ENCODE measurements around the gene SLC23A2.

Gene SLC23A2

DNA sequence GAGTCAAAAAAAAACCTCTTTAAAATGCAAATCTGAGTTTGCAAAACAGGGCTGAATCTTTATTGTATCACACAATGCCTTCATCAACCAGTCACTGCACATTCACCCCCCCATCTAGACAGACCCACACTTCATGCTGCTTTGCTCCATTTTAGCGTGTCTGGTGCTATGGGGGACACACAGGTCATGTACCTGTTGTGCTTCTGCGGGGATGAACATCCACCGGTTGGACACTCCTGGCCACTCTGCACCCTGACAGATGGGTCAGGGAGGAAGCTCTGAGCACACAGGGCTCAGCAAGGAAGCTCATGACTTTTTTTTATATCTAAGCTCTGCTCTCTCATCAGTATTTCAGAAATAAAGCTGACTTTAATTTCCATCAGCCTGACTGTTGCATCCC lies 143.3 kb downstream of the SLC23A2 start:
- ATAC-seq (ENCODE audit: low read depth) (no peak), DNase-seq (ENCODE audit: low spot score) (no peak)
- no peaks in the 10 kb centered on the region for H3K9me3 ChIP-seq (ENCODE audit: severe bottlenecking)
- TF ChIP-seq, protein P1, sequence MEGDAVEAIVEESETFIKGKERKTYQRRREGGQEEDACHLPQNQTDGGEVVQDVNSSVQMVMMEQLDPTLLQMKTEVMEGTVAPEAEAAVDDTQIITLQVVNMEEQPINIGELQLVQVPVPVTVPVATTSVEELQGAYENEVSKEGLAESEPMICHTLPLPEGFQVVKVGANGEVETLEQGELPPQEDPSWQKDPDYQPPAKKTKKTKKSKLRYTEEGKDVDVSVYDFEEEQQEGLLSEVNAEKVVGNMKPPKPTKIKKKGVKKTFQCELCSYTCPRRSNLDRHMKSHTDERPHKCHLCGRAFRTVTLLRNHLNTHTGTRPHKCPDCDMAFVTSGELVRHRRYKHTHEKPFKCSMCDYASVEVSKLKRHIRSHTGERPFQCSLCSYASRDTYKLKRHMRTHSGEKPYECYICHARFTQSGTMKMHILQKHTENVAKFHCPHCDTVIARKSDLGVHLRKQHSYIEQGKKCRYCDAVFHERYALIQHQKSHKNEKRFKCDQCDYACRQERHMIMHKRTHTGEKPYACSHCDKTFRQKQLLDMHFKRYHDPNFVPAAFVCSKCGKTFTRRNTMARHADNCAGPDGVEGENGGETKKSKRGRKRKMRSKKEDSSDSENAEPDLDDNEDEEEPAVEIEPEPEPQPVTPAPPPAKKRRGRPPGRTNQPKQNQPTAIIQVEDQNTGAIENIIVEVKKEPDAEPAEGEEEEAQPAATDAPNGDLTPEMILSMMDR (IDR thresholded peaks at IDR 0.05; ENCODE audit: poor library complexity, severe bottlenecking): no peak
- no peak overlapping the region for H3K4me3 ChIP-seq (ENCODE audit: severe bottlenecking)
- H3K4me1 ChIP-seq (ENCODE audit: insufficient read depth, poor library complexity, severe bottlenecking): no peaks in the 10 kb centered on the region
- no peaks in the 10 kb centered on the region for H3K27me3 ChIP-seq (ENCODE audit: insufficient read depth, poor library complexity, severe bottlenecking)
- no peak overlapping the region for H3K27ac ChIP-seq (ENCODE audit: poor library complexity, severe bottlenecking)
- peaks cover 46% of the 10 kb centered on the region for H3K36me3 ChIP-seq (ENCODE audit: low read depth)

DNA sequence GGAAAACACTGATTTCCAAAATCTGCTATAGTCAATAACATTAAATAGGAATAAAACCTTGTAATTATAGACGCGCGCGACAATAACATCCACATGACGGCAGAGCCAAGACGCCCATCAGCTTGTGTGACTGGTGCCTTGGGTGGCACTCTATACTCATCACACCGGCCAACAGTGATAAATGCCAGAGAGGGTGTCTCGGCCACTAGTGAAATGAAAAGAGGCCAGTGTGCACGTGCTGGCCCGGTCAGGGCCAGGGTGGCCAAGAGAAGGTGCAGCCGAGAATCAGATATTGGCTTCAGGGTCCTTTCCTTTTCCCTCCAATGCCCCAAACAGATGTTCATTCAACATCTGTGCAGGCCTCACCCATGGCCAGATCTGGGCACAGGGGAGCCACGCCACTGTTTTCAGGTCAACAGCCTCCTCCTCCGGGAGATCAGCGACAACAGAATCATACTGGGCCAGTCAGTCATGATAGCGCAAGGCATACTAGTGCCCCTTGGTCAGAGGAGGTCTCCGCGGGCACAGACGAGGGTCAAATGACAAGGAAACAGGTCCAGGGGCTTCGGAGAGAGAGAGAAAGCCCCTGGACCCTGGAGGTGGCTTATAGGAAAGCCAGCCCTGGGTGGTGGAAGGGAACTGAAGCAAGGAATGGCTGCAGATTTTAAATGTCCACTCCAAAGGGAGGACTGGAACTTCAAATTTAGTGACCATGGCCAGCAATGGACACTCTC lies 145.1 kb downstream of the SLC23A2 start:
- H3K9me3 ChIP-seq (ENCODE audit: severe bottlenecking): no peaks in the 10 kb centered on the region
- DNase-seq (ENCODE audit: low spot score) (no peak), ATAC-seq (ENCODE audit: low read depth) (no peak)
- TF ChIP-seq, protein P1 (IDR thresholded peaks at IDR 0.05; ENCODE audit: poor library complexity, severe bottlenecking): no peak
- H3K27ac ChIP-seq (ENCODE audit: poor library complexity, severe bottlenecking): no peak overlapping the region
- H3K27me3 ChIP-seq (ENCODE audit: insufficient read depth, poor library complexity, severe bottlenecking): no peaks in the 10 kb centered on the region
- no peak overlapping the region for H3K4me3 ChIP-seq (ENCODE audit: severe bottlenecking)
- H3K4me1 ChIP-seq (ENCODE audit: insufficient read depth, poor library complexity, severe bottlenecking): no peaks in the 10 kb centered on the region
- H3K36me3 ChIP-seq (ENCODE audit: low read depth): peaks cover 36% of the 10 kb centered on the region

GRCh38 chr20:4855555-4855954 lies 145.8 kb downstream of the SLC23A2 start:
- no peak overlapping the region for H3K27ac ChIP-seq (ENCODE audit: poor library complexity, severe bottlenecking)
- no peak overlapping the region for H3K4me3 ChIP-seq (ENCODE audit: severe bottlenecking)
- no peaks in the 10 kb centered on the region for H3K4me1 ChIP-seq (ENCODE audit: insufficient read depth, poor library complexity, severe bottlenecking)
- H3K9me3 ChIP-seq (ENCODE audit: severe bottlenecking): no peaks in the 10 kb centered on the region
- TF ChIP-seq, protein P1 (IDR thresholded peaks at IDR 0.05; ENCODE audit: poor library complexity, severe bottlenecking): no peak
- DNase-seq (ENCODE audit: low spot score) (no peak), ATAC-seq (ENCODE audit: low read depth) (no peak)
- H3K27me3 ChIP-seq (ENCODE audit: insufficient read depth, poor library complexity, severe bottlenecking): no peaks in the 10 kb centered on the region
- peaks cover 30% of the 10 kb centered on the region for H3K36me3 ChIP-seq (ENCODE audit: low read depth)

DNA sequence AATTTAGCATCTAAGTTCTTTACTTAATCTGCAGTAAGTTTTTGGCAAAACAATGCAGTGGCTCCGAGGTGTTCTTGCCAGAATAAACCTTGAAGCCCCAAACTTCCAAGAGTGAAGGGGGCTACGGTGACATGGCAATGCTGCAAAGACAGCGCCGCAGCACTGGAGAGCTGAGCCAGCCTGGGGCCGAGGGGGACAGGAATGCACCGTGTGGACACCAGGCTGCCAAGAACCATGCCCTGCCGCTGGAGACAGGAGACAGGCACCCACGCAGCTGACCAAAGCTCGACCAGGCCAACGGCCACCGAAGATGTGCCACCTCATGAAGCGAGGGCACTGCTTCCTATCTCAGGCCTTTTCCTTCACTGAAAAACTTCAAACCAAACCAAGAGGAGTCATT lies 146.2 kb downstream of the SLC23A2 start:
- Histone ChIP-seq H3K4me1 (ENCODE audit: insufficient read depth, poor library complexity, severe bottlenecking) (no peaks in the 10 kb centered on the region), H3K4me3 (ENCODE audit: severe bottlenecking) (no peak overlapping the region), H3K9me3 (ENCODE audit: severe bottlenecking) (no peaks in the 10 kb centered on the region), H3K36me3 (ENCODE audit: low read depth) (peaks cover 25% of the 10 kb centered on the region), H3K27ac (ENCODE audit: poor library complexity, severe bottlenecking) (no peak overlapping the region), H3K27me3 (ENCODE audit: insufficient read depth, poor library complexity, severe bottlenecking) (no peaks in the 10 kb centered on the region)
- ATAC-seq (ENCODE audit: low read depth) (no peak), DNase-seq (ENCODE audit: low spot score) (no peak)
- TF ChIP-seq, protein P1 (IDR thresholded peaks at IDR 0.05; ENCODE audit: poor library complexity, severe bottlenecking): no peak

GRCh38 chr20:4854561-4854901 lies 146.8 kb downstream of the SLC23A2 start:
- Histone ChIP-seq H3K9me3 (ENCODE audit: severe bottlenecking) (no peaks in the 10 kb centered on the region), H3K27me3 (ENCODE audit: insufficient read depth, poor library complexity, severe bottlenecking) (no peaks in the 10 kb centered on the region), H3K4me1 (ENCODE audit: insufficient read depth, poor library complexity, severe bottlenecking) (no peaks in the 10 kb centered on the region), H3K27ac (ENCODE audit: poor library complexity, severe bottlenecking) (no peak overlapping the region), H3K4me3 (ENCODE audit: severe bottlenecking) (no peak overlapping the region), H3K36me3 (ENCODE audit: low read depth) (peaks cover 20% of the 10 kb centered on the region)
- DNase-seq (ENCODE audit: low spot score): no peak
- TF ChIP-seq, protein P1 (IDR thresholded peaks at IDR 0.05; ENCODE audit: poor library complexity, severe bottlenecking): no peak
- ATAC-seq (ENCODE audit: low read depth): no peak
